Fibroblast of pulmonary artery (primary cell): ENCODE measurements around the gene U2AF1L4.

ENCODE experiments used
- DNase-seq: peaks from one replicate; pipeline ENCODE4 v3.0.0-alpha.2; 2010; ENCODE audit warnings: low read depth
- H3K4me3 ChIP-seq: replicated peaks from 2 replicates; pipeline ENCODE4 v1.5.1; 2011; ENCODE audit warnings: low read depth, mild to moderate bottlenecking, control low read depth, low read length, moderate library complexity
- CTCF ChIP-seq: IDR thresholded peaks from 2 replicates; pipeline ENCODE4 v1.5.1; 2011; ENCODE audit warnings: mild to moderate bottlenecking, control low read depth, low read length, inconsistent platforms; ENCODE audit errors: missing control alignments

Gene U2AF1L4

GRCh38 chr19:35739275-35740107 is 5.7 kb downstream of the U2AF1L4 start:
- DNase-seq, result no peak
- no peak for TF ChIP-seq CTCF
- H3K4me3 ChIP-seq, result peak overlapping the region; percentile 63

GRCh38 chr19:35738887-35739229 is 6.4 kb downstream of the U2AF1L4 start:
- no peak for TF ChIP-seq CTCF
- H3K4me3 ChIP-seq, result no peak overlapping the region
- DNase-seq, result no peak

- H3K4me3 ChIP-seq, result no peak overlapping the region
- no peak for DNase-seq
- no peak for TF ChIP-seq CTCF
These were observed 7.0 kb downstream of the U2AF1L4 start for GRCh38 chr19:35738021-35738886.

DNA sequence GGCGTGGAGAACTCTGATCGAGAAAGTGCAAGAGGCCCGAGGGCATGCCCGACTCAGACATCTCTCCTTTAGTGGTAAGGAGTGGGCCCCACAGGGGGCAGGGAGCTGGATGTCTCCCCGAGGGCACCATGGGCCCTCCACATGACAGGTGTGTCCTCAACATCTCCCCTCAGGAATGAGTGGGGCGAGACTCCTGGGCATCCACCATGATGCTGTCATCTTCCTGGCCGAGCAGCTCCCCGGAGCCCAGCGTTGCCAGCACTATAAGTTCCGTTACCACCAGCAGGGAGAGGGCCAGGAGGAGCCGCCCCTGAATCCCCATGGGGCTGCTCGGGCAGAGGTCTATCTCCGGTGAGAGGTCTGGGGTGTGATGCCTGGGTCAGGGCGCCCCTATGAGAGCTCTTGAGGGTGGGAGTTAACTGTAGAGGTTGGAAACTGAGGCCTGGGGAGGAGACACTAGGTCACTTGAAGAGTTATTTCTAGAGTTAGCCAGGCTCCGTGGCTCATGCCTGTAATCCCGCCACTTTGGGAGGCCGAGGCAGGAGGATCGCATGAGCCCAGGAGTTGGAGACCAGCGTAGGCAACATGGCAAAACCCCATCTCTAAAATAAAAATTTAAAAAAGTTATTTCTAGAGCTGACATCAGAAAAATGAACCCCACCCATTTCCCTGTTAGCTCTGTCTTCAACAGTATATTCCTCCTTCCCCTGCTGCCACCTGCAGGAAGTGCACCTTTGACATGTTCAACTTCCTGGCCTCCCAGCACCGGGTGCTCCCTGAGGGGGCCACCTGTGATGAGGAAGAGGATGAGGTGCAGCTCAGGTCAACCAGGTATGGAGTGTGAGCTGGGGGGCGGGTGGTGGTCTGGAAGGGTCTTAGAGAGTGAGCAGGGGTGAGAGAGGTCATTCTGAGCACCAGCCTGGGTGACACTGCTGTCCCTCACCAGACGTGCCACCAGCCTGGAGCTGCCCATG is 8.0 kb downstream of the U2AF1L4 start:
- no peak for DNase-seq
- H3K4me3 ChIP-seq, result no peak overlapping the region
- TF ChIP-seq CTCF, result no peak

DNA sequence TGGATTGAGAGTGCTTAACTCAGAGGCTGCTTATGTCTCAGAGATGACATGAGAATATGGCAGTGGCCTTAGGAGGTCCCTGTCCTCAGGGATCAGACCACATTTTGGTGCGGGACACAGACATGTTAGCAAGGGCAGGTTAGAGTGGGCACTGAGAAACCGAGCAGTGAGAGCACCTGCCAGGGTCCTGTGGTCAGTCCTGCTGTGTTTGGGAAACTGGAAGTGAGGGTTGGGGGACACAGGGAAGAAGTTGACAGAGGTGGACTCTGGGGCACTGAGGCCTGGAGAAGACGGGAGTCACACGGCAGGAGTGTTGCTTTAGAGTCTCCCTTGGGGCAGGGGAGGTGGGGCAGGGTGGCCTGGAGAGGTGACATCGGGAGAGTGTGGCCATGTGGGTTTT is 10.3 kb downstream of the U2AF1L4 start:
- no peak for TF ChIP-seq CTCF
- no peak for DNase-seq
- no peak overlapping the region for H3K4me3 ChIP-seq

DNA sequence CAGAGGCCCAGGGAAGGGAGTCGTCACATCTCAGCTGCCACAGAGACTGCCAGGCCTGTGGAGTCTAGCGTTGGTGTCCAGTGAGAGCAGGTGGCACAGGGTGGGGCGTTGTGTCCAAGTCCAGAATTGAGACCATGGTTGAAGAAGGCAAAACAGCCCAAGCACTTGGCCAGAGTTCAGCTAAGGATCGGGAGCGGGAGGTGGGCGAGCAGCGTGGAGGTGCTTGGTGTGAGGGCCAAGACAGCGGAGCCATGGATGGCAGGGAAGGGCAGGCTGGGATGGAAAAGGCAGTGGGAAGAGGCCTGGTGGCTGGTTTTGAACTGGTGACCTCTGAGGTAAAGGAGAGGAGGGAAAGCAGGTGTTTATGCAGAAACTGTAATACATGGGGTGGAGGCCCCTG is 10.9 kb downstream of the U2AF1L4 start:
- no peak for TF ChIP-seq CTCF
- DNase-seq, result no peak
- no peak overlapping the region for H3K4me3 ChIP-seq
